Measurements from ENCODE around the gene CDIP1.

The CDIP1 gene

GRCh38 chr16:4487955-4488498 lies 50.5 kb downstream of the CDIP1 start:
- TF ChIP-seq EZH2phosphoT487 (IDR thresholded peaks at IDR 0.05; ENCODE audit: borderline replicate concordance, low read length) (no peak), CTCF (IDR thresholded peaks at IDR 0.05; ENCODE audit: low read depth, low read length, poor library complexity, severe bottlenecking) (no peak)
- Histone ChIP-seq H3K9me3 (ENCODE audit: control insufficient read depth, insufficient read depth, low read length) (no peaks in the 10 kb centered on the region), H3K27me3 (ENCODE audit: control insufficient read depth, low read length) (no peaks in the 10 kb centered on the region), H3K36me3 (ENCODE audit: control insufficient read depth, low read length) (peaks cover 38% of the 10 kb centered on the region), H3K4me3 (ENCODE audit: low read length) (no peak overlapping the region), H3F3A (ENCODE audit: control insufficient read depth, insufficient read depth) (no peaks in the 10 kb centered on the region), H3K4me1 (ENCODE audit: control insufficient read depth, low read length) (no peaks in the 10 kb centered on the region), H3K27ac (ENCODE audit: low read depth, low read length) (no peak overlapping the region), H4K20me1 (ENCODE audit: control insufficient read depth, insufficient read depth, low read depth, low read length) (no peaks in the 10 kb centered on the region; the same call in 1 of the 2 replicates), H3K79me2 (ENCODE audit: control insufficient read depth, low read length) (peaks cover 45% of the 10 kb centered on the region), H3K9me2 (replicated peaks; ENCODE audit: control insufficient read depth, low read length) (no peaks in the 10 kb centered on the region), H3K4me2 (ENCODE audit: low read length) (no peak overlapping the region)

GRCh38 chr16:4486126-4486893 lies 52.3 kb downstream of the CDIP1 start:
- Histone ChIP-seq H3K9me2 (replicated peaks; ENCODE audit: control insufficient read depth, low read length) (no peaks in the 10 kb centered on the region), H3K27me3 (ENCODE audit: control insufficient read depth, low read length) (no peaks in the 10 kb centered on the region), H3K4me3 (ENCODE audit: low read length) (no peak overlapping the region), H3K27ac (ENCODE audit: low read depth, low read length) (no peak overlapping the region), H3K9me3 (ENCODE audit: control insufficient read depth, insufficient read depth, low read length) (no peaks in the 10 kb centered on the region), H3F3A (ENCODE audit: control insufficient read depth, insufficient read depth) (no peaks in the 10 kb centered on the region), H4K20me1 (ENCODE audit: control insufficient read depth, insufficient read depth, low read depth, low read length) (no peaks in the 10 kb centered on the region; the same call in 1 of the 2 replicates), H3K79me2 (ENCODE audit: control insufficient read depth, low read length) (peaks cover 50% of the 10 kb centered on the region), H3K4me2 (ENCODE audit: low read length) (no peak overlapping the region), H3K36me3 (ENCODE audit: control insufficient read depth, low read length) (peaks cover 38% of the 10 kb centered on the region), H3K4me1 (ENCODE audit: control insufficient read depth, low read length) (no peaks in the 10 kb centered on the region)
- TF ChIP-seq CTCF (IDR thresholded peaks at IDR 0.05; ENCODE audit: low read depth, low read length, poor library complexity, severe bottlenecking) (no peak), EZH2phosphoT487 (IDR thresholded peaks at IDR 0.05; ENCODE audit: borderline replicate concordance, low read length) (no peak)

GRCh38 chr16:4481963-4482362 lies 56.6 kb downstream of the CDIP1 start:
- Histone ChIP-seq H3K9me2 (replicated peaks; ENCODE audit: control insufficient read depth, low read length) (no peaks in the 10 kb centered on the region), H3K36me3 (ENCODE audit: control insufficient read depth, low read length) (peaks cover 26% of the 10 kb centered on the region), H3K27ac (ENCODE audit: low read depth, low read length) (no peak overlapping the region), H3K4me2 (ENCODE audit: low read length) (no peak overlapping the region), H3K9me3 (ENCODE audit: control insufficient read depth, insufficient read depth, low read length) (no peaks in the 10 kb centered on the region), H3K27me3 (ENCODE audit: control insufficient read depth, low read length) (no peaks in the 10 kb centered on the region), H3K79me2 (ENCODE audit: control insufficient read depth, low read length) (peaks cover 66% of the 10 kb centered on the region), H4K20me1 (ENCODE audit: control insufficient read depth, insufficient read depth, low read depth, low read length) (peaks cover 4% of the 10 kb centered on the region; the same call in 1 of the 2 replicates), H3K4me1 (ENCODE audit: control insufficient read depth, low read length) (peaks cover 11% of the 10 kb centered on the region), H3K4me3 (ENCODE audit: low read length) (no peak overlapping the region), H3F3A (ENCODE audit: control insufficient read depth, insufficient read depth) (no peaks in the 10 kb centered on the region)
- TF ChIP-seq CTCF (IDR thresholded peaks at IDR 0.05; ENCODE audit: low read depth, low read length, poor library complexity, severe bottlenecking) = no peak
- no peak for TF ChIP-seq EZH2phosphoT487 (IDR thresholded peaks at IDR 0.05; ENCODE audit: borderline replicate concordance, low read length)

All from DOHH2 (cell line).